OCI-LY7 (cell line): ENCODE data around the gene PLPPR3.

ENCODE experiments used
- EZH2phosphoT487 ChIP-seq: fragments of 200-600 bp; sonication (generic); IDR thresholded peaks from 2 replicates; pipeline ENCODE4 v1.6.1; 2018; ENCODE audit warnings: low read depth, borderline replicate concordance, mild to moderate bottlenecking, mixed run types, antibody characterized with exemption, low read length, moderate library complexity, mixed read lengths
- TF ChIP-seq, protein P1 (sequence below): fragments of 200-600 bp; sonication (generic); conservative IDR thresholded peaks from 2 replicates; pipeline ENCODE4 v1.5.1; 2014; ENCODE audit warnings: mild to moderate bottlenecking, antibody characterized with exemption, low read length, moderate library complexity, mixed read lengths

- TF ChIP-seq, protein P1, sequence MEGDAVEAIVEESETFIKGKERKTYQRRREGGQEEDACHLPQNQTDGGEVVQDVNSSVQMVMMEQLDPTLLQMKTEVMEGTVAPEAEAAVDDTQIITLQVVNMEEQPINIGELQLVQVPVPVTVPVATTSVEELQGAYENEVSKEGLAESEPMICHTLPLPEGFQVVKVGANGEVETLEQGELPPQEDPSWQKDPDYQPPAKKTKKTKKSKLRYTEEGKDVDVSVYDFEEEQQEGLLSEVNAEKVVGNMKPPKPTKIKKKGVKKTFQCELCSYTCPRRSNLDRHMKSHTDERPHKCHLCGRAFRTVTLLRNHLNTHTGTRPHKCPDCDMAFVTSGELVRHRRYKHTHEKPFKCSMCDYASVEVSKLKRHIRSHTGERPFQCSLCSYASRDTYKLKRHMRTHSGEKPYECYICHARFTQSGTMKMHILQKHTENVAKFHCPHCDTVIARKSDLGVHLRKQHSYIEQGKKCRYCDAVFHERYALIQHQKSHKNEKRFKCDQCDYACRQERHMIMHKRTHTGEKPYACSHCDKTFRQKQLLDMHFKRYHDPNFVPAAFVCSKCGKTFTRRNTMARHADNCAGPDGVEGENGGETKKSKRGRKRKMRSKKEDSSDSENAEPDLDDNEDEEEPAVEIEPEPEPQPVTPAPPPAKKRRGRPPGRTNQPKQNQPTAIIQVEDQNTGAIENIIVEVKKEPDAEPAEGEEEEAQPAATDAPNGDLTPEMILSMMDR, result no peak
- no peak for TF ChIP-seq EZH2phosphoT487
Measured at GRCh38 chr19:805600-806550, 15.9 kb downstream of the PLPPR3 start.
